Ishikawa (cell line): ENCODE data around the gene EIF1AX.

Experiments
- REST ChIP-seq: IDR thresholded peaks from 2 replicates; pipeline ENCODE4 v1.6.1; 2012; ENCODE audit warnings: low read depth, mild to moderate bottlenecking
- TCF12 ChIP-seq: IDR thresholded peaks from 2 replicates; pipeline ENCODE4 v1.6.1; 2012; ENCODE audit warnings: low read depth

- TF ChIP-seq TCF12 (no peak), REST (no peak)
Measured at GRCh38 chrX:20139966-20140365, 1.7 kb downstream of the EIF1AX start.
